ENCODE results near the gene USP12. TPM values are rescaled to one million over a fixed set of nuclear protein-coding genes. Genes with fewer than 3 reads are reported as not detected.

The USP12 gene
- polyA plus RNA-seq, 3 donors, result 12.8 to 23.4 (median 14.5) TPM

DNA sequence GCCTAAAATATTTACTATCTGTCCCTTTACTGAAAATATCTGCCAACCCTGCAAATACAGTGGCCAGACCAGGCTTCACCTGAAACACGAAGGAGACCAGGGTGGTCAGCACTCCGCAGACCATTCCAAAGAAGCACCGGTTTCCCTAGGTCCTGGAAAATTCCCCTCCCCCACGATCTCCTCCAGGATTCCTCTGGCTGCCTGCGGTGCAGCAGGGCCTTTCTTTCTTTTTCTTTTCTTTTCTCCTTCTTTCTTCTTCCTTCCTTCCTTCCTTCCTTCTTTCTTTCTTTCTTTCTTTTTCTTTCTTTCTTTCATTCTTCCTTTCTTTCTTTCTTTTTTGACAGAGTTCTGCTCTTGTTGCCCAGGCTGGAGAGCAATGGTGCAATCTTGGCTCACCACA lies 152.7 kb downstream of the USP12 start:
- DNase-seq, result no peak
- H3K36me3 Mint-ChIP-seq, result no peaks in the 10 kb centered on the region
- no peaks in the 10 kb centered on the region for H3K27me3 ChIP-seq (ENCODE audit: control insufficient read depth in 2 of 2, insufficient read depth in 2 of 2, low read length in 2 of 2)
- no peaks in the 10 kb centered on the region for H3K9me3 ChIP-seq (replicated peaks in 1 of 2; ENCODE audit: control insufficient read depth in 1 of 2, insufficient read depth in 1 of 2, low read length in 2 of 2)
- no peaks in the 10 kb centered on the region for H3K4me1 ChIP-seq (ENCODE audit: control insufficient read depth in 1 of 2, insufficient read depth in 2 of 2, low read length in 2 of 2)
- no peak overlapping the region for H3K4me2 ChIP-seq (replicated peaks; ENCODE audit: extremely low read depth, low read length, poor library complexity, severe bottlenecking)
- H3K79me2 ChIP-seq (ENCODE audit: insufficient read depth, low read length), result no peaks in the 10 kb centered on the region
- H3K36me3 ChIP-seq (replicated peaks in 1 of 2; ENCODE audit: control insufficient read depth in 1 of 2, insufficient read depth in 2 of 2, low read length in 2 of 2), result no peaks in the 10 kb centered on the region
- no peak overlapping the region for H3K4me3 Mint-ChIP-seq
- no peak overlapping the region for H2AFZ ChIP-seq (ENCODE audit: insufficient read depth, low read depth, low read length, poor library complexity, severe bottlenecking)
- peaks cover 0 to 3% (median 2%) of the 10 kb centered on the region in 3 donors for H3K27me3 Mint-ChIP-seq (ENCODE audit: low read depth in 3 of 3)
- H3K27ac ChIP-seq (ENCODE audit: low read depth in 1 of 2, low read length in 2 of 2), result no peak overlapping the region
- intact Hi-C loops (cut with micrococcal nuclease), result no loop called here
- no peaks in the 10 kb centered on the region for H3K4me1 Mint-ChIP-seq
- TF ChIP-seq CTCF (IDR thresholded peaks at IDR 0.05), result no peak
- no peak overlapping the region for H3K4me3 ChIP-seq (replicated peaks in 1 of 3; ENCODE audit: low read depth in 2 of 3, low read length in 3 of 3)
- H3K9me3 Mint-ChIP-seq, result no peaks in the 10 kb centered on the region
- WGBS (ENCODE audit: insufficient coverage), result 92% methylated on average over 5 of the region's 5 CpGs
- H4K20me1 ChIP-seq (ENCODE audit: insufficient read depth, low read length), result no peaks in the 10 kb centered on the region
- no peak overlapping the region for H3K27ac Mint-ChIP-seq
- H3K9ac ChIP-seq (ENCODE audit: insufficient read depth, low read length, poor library complexity, severe bottlenecking), result no peak overlapping the region

DNA sequence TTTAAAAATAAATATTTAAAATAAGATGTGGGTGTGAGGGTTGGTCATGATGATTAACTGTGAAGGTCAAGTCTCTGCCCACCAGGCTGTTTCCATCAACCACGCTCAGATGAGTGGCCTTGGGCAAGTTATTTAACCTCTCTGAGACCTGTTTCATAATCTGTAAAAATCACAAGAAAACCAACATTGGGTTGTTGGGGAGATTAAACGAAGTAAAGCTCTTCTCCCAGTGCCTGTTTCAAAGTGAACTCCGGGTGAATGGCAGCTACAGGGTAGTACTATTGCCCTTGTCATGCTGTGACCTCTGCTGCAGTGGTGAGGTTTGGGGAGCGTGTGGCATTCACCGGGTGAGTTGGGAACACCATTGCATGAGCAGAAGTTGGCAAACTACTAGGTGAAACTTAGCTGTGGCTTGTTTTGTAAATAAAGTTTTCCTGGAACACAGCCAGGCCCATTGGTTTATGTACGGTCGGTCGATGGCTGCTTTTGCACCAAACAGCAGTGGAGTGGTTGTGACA lies 153.2 kb downstream of the USP12 start:
- Histone ChIP-seq H3K27me3 (ENCODE audit: control insufficient read depth in 2 of 2, insufficient read depth in 2 of 2, low read length in 2 of 2) (no peaks in the 10 kb centered on the region), H3K9me3 (replicated peaks in 1 of 2; ENCODE audit: control insufficient read depth in 1 of 2, insufficient read depth in 1 of 2, low read length in 2 of 2) (no peaks in the 10 kb centered on the region), H3K4me2 (replicated peaks; ENCODE audit: extremely low read depth, low read length, poor library complexity, severe bottlenecking) (no peak overlapping the region), H3K4me1 (ENCODE audit: control insufficient read depth in 1 of 2, insufficient read depth in 2 of 2, low read length in 2 of 2) (no peaks in the 10 kb centered on the region), H2AFZ (ENCODE audit: insufficient read depth, low read depth, low read length, poor library complexity, severe bottlenecking) (no peak overlapping the region), H4K20me1 (ENCODE audit: insufficient read depth, low read length) (no peaks in the 10 kb centered on the region), H3K79me2 (ENCODE audit: insufficient read depth, low read length) (no peaks in the 10 kb centered on the region), H3K9ac (ENCODE audit: insufficient read depth, low read length, poor library complexity, severe bottlenecking) (no peak overlapping the region), H3K36me3 (replicated peaks in 1 of 2; ENCODE audit: control insufficient read depth in 1 of 2, insufficient read depth in 2 of 2, low read length in 2 of 2) (no peaks in the 10 kb centered on the region), H3K4me3 (replicated peaks in 1 of 3; ENCODE audit: low read depth in 2 of 3, low read length in 3 of 3) (no peak overlapping the region), H3K27ac (ENCODE audit: low read depth in 1 of 2, low read length in 2 of 2) (no peak overlapping the region)
- TF ChIP-seq CTCF (IDR thresholded peaks at IDR 0.05), result no peak
- no peaks in the 10 kb centered on the region for H3K9me3 Mint-ChIP-seq
- no peak overlapping the region for H3K4me3 Mint-ChIP-seq
- H3K36me3 Mint-ChIP-seq, result no peaks in the 10 kb centered on the region
- H3K4me1 Mint-ChIP-seq, result no peaks in the 10 kb centered on the region
- H3K27me3 Mint-ChIP-seq (ENCODE audit: low read depth in 3 of 3), result peaks cover 0 to 3% (median 3%) of the 10 kb centered on the region in 3 donors
- WGBS (ENCODE audit: insufficient coverage), result 90% methylated on average over 4 of the region's 8 CpGs
- no peak for DNase-seq
- intact Hi-C loops (cut with micrococcal nuclease), result no loop called here
- no peak overlapping the region for H3K27ac Mint-ChIP-seq

Measured in CD14-positive monocyte (primary cell).